Measurements from ENCODE around the gene ZMAT1.
"Not testable (repeated sequence)": the region's sequence is repeated elsewhere in the genome, so short reads cannot be mapped to it uniquely, and the experiment has no call there.

The ZMAT1 gene
- total RNA-seq: 16.1 to 19.6 (median 17.3) reads per million in 3 donors

- H3K4me1 ChIP-seq (ENCODE audit: control insufficient read depth, insufficient read depth, low read length, poor library complexity, severe bottlenecking): no peaks in the 10 kb centered on the region
- H3K27ac ChIP-seq (ENCODE audit: insufficient read depth, low read length, poor library complexity, severe bottlenecking): peak within 1 kb of the TSS; percentile 77
- DNase-seq: peak; percentile 83 to 88 (median 87)
Measured at GRCh38 chrX:101931488-101932248, at the start of gene ZMAT1. Gene ZMAT1 (minus strand): TSS chrX:101932027. CDS start chrX:101932008, 19 bp downstream.

GRCh38 chrX:101977106-101977505 is 45.3 kb upstream of the ZMAT1 start:
- Histone ChIP-seq H3K27me3 (replicated peaks; ENCODE audit: control insufficient read depth, insufficient read depth, low read length, poor library complexity, severe bottlenecking) (no peaks in the 10 kb centered on the region), H3K4me3 (ENCODE audit: insufficient read depth, low read depth, low read length, poor library complexity, severe bottlenecking) (no peak overlapping the region), H3K9me3 (ENCODE audit: control insufficient read depth, low read length) (no peaks in the 10 kb centered on the region), H3K36me3 (ENCODE audit: control insufficient read depth, insufficient read depth, low read length) (no peaks in the 10 kb centered on the region), H3K4me1 (ENCODE audit: control insufficient read depth, insufficient read depth, low read length, poor library complexity, severe bottlenecking) (no peaks in the 10 kb centered on the region), H3K27ac (ENCODE audit: insufficient read depth, low read length, poor library complexity, severe bottlenecking) (no peak overlapping the region)
- no peak for DNase-seq

More at GRCh38 chrX:101931488-101932248, at the start of gene ZMAT1:
- Histone ChIP-seq H3K9me3 (ENCODE audit: control insufficient read depth, low read length) (no peaks in the 10 kb centered on the region), H3K36me3 (ENCODE audit: control insufficient read depth, insufficient read depth, low read length) (no peaks in the 10 kb centered on the region), H3K4me3 (ENCODE audit: insufficient read depth, low read depth, low read length, poor library complexity, severe bottlenecking) (peak within 1 kb of the TSS; percentile 53), H3K27me3 (replicated peaks; ENCODE audit: control insufficient read depth, insufficient read depth, low read length, poor library complexity, severe bottlenecking) (no peaks in the 10 kb centered on the region)

GRCh38 chrX:101973066-101973465 is 41.2 kb upstream of the ZMAT1 start:
- no peak for DNase-seq
- Histone ChIP-seq H3K4me1 (ENCODE audit: control insufficient read depth, insufficient read depth, low read length, poor library complexity, severe bottlenecking) (no peaks in the 10 kb centered on the region), H3K36me3 (ENCODE audit: control insufficient read depth, insufficient read depth, low read length) (no peaks in the 10 kb centered on the region), H3K9me3 (ENCODE audit: control insufficient read depth, low read length) (no peaks in the 10 kb centered on the region), H3K4me3 (ENCODE audit: insufficient read depth, low read depth, low read length, poor library complexity, severe bottlenecking) (no peak overlapping the region), H3K27me3 (replicated peaks; ENCODE audit: control insufficient read depth, insufficient read depth, low read length, poor library complexity, severe bottlenecking) (no peaks in the 10 kb centered on the region), H3K27ac (ENCODE audit: insufficient read depth, low read length, poor library complexity, severe bottlenecking) (no peak overlapping the region)

GRCh38 chrX:101964923-101965539 is 33.2 kb upstream of the ZMAT1 start:
- H3K9me3 ChIP-seq (ENCODE audit: control insufficient read depth, low read length); H3K4me3 ChIP-seq (ENCODE audit: insufficient read depth, low read depth, low read length, poor library complexity, severe bottlenecking); H3K36me3 ChIP-seq (ENCODE audit: control insufficient read depth, insufficient read depth, low read length); H3K27me3 ChIP-seq (replicated peaks; ENCODE audit: control insufficient read depth, insufficient read depth, low read length, poor library complexity, severe bottlenecking); H3K27ac ChIP-seq (ENCODE audit: insufficient read depth, low read length, poor library complexity, severe bottlenecking); DNase-seq; H3K4me1 ChIP-seq (ENCODE audit: control insufficient read depth, insufficient read depth, low read length, poor library complexity, severe bottlenecking): not testable (repeated sequence)

GRCh38 chrX:101958139-101958538 is 26.3 kb upstream of the ZMAT1 start:
- H3K27ac ChIP-seq (ENCODE audit: insufficient read depth, low read length, poor library complexity, severe bottlenecking): no peak overlapping the region
- H3K27me3 ChIP-seq (replicated peaks; ENCODE audit: control insufficient read depth, insufficient read depth, low read length, poor library complexity, severe bottlenecking): no peaks in the 10 kb centered on the region
- H3K4me1 ChIP-seq (ENCODE audit: control insufficient read depth, insufficient read depth, low read length, poor library complexity, severe bottlenecking): no peaks in the 10 kb centered on the region
- H3K9me3 ChIP-seq (ENCODE audit: control insufficient read depth, low read length): no peaks in the 10 kb centered on the region
- no peak overlapping the region for H3K4me3 ChIP-seq (ENCODE audit: insufficient read depth, low read depth, low read length, poor library complexity, severe bottlenecking)
- DNase-seq: no peak
- no peaks in the 10 kb centered on the region for H3K36me3 ChIP-seq (ENCODE audit: control insufficient read depth, insufficient read depth, low read length)

GRCh38 chrX:101957174-101957573 is 25.3 kb upstream of the ZMAT1 start:
- Histone ChIP-seq H3K27me3 (replicated peaks; ENCODE audit: control insufficient read depth, insufficient read depth, low read length, poor library complexity, severe bottlenecking) (no peaks in the 10 kb centered on the region), H3K27ac (ENCODE audit: insufficient read depth, low read length, poor library complexity, severe bottlenecking) (no peak overlapping the region), H3K4me3 (ENCODE audit: insufficient read depth, low read depth, low read length, poor library complexity, severe bottlenecking) (no peak overlapping the region), H3K9me3 (ENCODE audit: control insufficient read depth, low read length) (no peaks in the 10 kb centered on the region), H3K4me1 (ENCODE audit: control insufficient read depth, insufficient read depth, low read length, poor library complexity, severe bottlenecking) (no peaks in the 10 kb centered on the region), H3K36me3 (ENCODE audit: control insufficient read depth, insufficient read depth, low read length) (no peaks in the 10 kb centered on the region)
- DNase-seq: no peak

- DNase-seq: no peak
- H3K4me3 ChIP-seq (ENCODE audit: insufficient read depth, low read depth, low read length, poor library complexity, severe bottlenecking): no peak overlapping the region
- no peaks in the 10 kb centered on the region for H3K9me3 ChIP-seq (ENCODE audit: control insufficient read depth, low read length)
- H3K4me1 ChIP-seq (ENCODE audit: control insufficient read depth, insufficient read depth, low read length, poor library complexity, severe bottlenecking): no peaks in the 10 kb centered on the region
- no peaks in the 10 kb centered on the region for H3K27me3 ChIP-seq (replicated peaks; ENCODE audit: control insufficient read depth, insufficient read depth, low read length, poor library complexity, severe bottlenecking)
- no peaks in the 10 kb centered on the region for H3K36me3 ChIP-seq (ENCODE audit: control insufficient read depth, insufficient read depth, low read length)
- no peak overlapping the region for H3K27ac ChIP-seq (ENCODE audit: insufficient read depth, low read length, poor library complexity, severe bottlenecking)
Measured at GRCh38 chrX:101956556-101956955, 24.7 kb upstream of the ZMAT1 start.

GRCh38 chrX:101950581-101950980 is 18.8 kb upstream of the ZMAT1 start:
- no peaks in the 10 kb centered on the region for H3K27me3 ChIP-seq (replicated peaks; ENCODE audit: control insufficient read depth, insufficient read depth, low read length, poor library complexity, severe bottlenecking)
- no peak for DNase-seq
- H3K36me3 ChIP-seq (ENCODE audit: control insufficient read depth, insufficient read depth, low read length): no peaks in the 10 kb centered on the region
- H3K27ac ChIP-seq (ENCODE audit: insufficient read depth, low read length, poor library complexity, severe bottlenecking): no peak overlapping the region
- no peak overlapping the region for H3K4me3 ChIP-seq (ENCODE audit: insufficient read depth, low read depth, low read length, poor library complexity, severe bottlenecking)
- H3K9me3 ChIP-seq (ENCODE audit: control insufficient read depth, low read length): no peaks in the 10 kb centered on the region
- H3K4me1 ChIP-seq (ENCODE audit: control insufficient read depth, insufficient read depth, low read length, poor library complexity, severe bottlenecking): no peaks in the 10 kb centered on the region

- H3K9me3 ChIP-seq (ENCODE audit: control insufficient read depth, low read length): no peaks in the 10 kb centered on the region
- DNase-seq: no peak
- peak overlapping the region; percentile 53 for H3K4me3 ChIP-seq (ENCODE audit: insufficient read depth, low read depth, low read length, poor library complexity, severe bottlenecking)
- no peaks in the 10 kb centered on the region for H3K27me3 ChIP-seq (replicated peaks; ENCODE audit: control insufficient read depth, insufficient read depth, low read length, poor library complexity, severe bottlenecking)
- peak overlapping the region; percentile 77 for H3K27ac ChIP-seq (ENCODE audit: insufficient read depth, low read length, poor library complexity, severe bottlenecking)
- H3K4me1 ChIP-seq (ENCODE audit: control insufficient read depth, insufficient read depth, low read length, poor library complexity, severe bottlenecking): no peaks in the 10 kb centered on the region
- H3K36me3 ChIP-seq (ENCODE audit: control insufficient read depth, insufficient read depth, low read length): no peaks in the 10 kb centered on the region
Measured at GRCh38 chrX:101932249-101932570, 383 bp upstream of the ZMAT1 start.

GRCh38 chrX:101931136-101931487 is 715 bp downstream of the ZMAT1 start:
- Histone ChIP-seq H3K4me3 (ENCODE audit: insufficient read depth, low read depth, low read length, poor library complexity, severe bottlenecking) (peak overlapping the region; percentile 53), H3K27ac (ENCODE audit: insufficient read depth, low read length, poor library complexity, severe bottlenecking) (peak overlapping the region; percentile 77), H3K4me1 (ENCODE audit: control insufficient read depth, insufficient read depth, low read length, poor library complexity, severe bottlenecking) (no peaks in the 10 kb centered on the region), H3K9me3 (ENCODE audit: control insufficient read depth, low read length) (no peaks in the 10 kb centered on the region), H3K27me3 (replicated peaks; ENCODE audit: control insufficient read depth, insufficient read depth, low read length, poor library complexity, severe bottlenecking) (no peaks in the 10 kb centered on the region), H3K36me3 (ENCODE audit: control insufficient read depth, insufficient read depth, low read length) (no peaks in the 10 kb centered on the region)
- no peak for DNase-seq

Data from effector memory CD4-positive, alpha-beta T cell (primary cell).